H1 (cell line): ENCODE measurements around the gene EIF2B2. TPM values are rescaled to one million over a fixed set of nuclear protein-coding genes. Genes with fewer than 3 reads are reported as not detected.

Source experiments
- CTCF ChIA-PET: fragments of 300-600 bp; sonication (Branson Sonifier 250); formaldehyde crosslinking; loops from one replicate; lab custom pipeline; 2021; ENCODE audit not compliant: partially characterized antibody; lab: Charles Lee
- POLR2A ChIA-PET: fragments of 300-600 bp; sonication (Branson Sonifier 250); formaldehyde crosslinking; loops from one replicate; lab custom pipeline; 2021; ENCODE audit warnings: inconsistent platforms; ENCODE audit not compliant: partially characterized antibody; lab: Charles Lee
- DNase-seq, 2 experiments: peaks; one replicate each; pipeline versions ENCODE4 v3.0.0 to v3.0.0-alpha.2; 2010 to 2022; ENCODE audit warnings: low spot score in 2 of 2, low read depth in 1 of 2, mixed read lengths in 1 of 2
- FAIRE-seq: peaks from 2 replicates; lab custom pipeline; 2011; peaks lifted over from hg19 to GRCh38; lab: Jason Lieb, UNC
- H2AFZ ChIP-seq: 2 replicates; pipeline ENCODE4 v1.8.1; 2012; ENCODE audit warnings: low read length, inconsistent platforms
- H2AK5ac ChIP-seq: 2 replicates; pipeline ENCODE4 v1.6.1; 2013; ENCODE audit warnings: low read depth, low read length
- H2BK120ac ChIP-seq: replicated peaks from 2 replicates; pipeline ENCODE3; 2013; ENCODE audit warnings: low read depth, low read length, inconsistent platforms
- H2BK12ac ChIP-seq: 2 replicates; pipeline ENCODE4 v1.6.1; 2013; ENCODE audit warnings: low read depth, low read length
- H2BK15ac ChIP-seq: 2 replicates; pipeline ENCODE4 v1.6.1; 2013; ENCODE audit warnings: low read length
- H2BK20ac ChIP-seq: 2 replicates; pipeline ENCODE4 v1.6.1; 2013; ENCODE audit warnings: low read length
- H2BK5ac ChIP-seq: 2 replicates; pipeline ENCODE4 v1.6.1; 2013; ENCODE audit warnings: low read depth, low read length
- H3K14ac ChIP-seq: 2 replicates; pipeline ENCODE4 v1.6.1; 2013; ENCODE audit warnings: inconsistent platforms; ENCODE audit not compliant: insufficient read length
- H3K18ac ChIP-seq: 2 replicates; pipeline ENCODE4 v1.6.1; 2013; ENCODE audit warnings: low read length; ENCODE audit errors: extremely low read depth
- H3K23ac ChIP-seq: 2 replicates; pipeline ENCODE4 v1.6.1; 2013; ENCODE audit warnings: inconsistent platforms; ENCODE audit not compliant: insufficient read length
- H3K23me2 ChIP-seq: 2 replicates; pipeline ENCODE4 v1.6.1; 2013; ENCODE audit warnings: low read depth, low read length
- H3K27ac ChIP-seq: 2 replicates; pipeline ENCODE4 v1.6.1; 2011; ENCODE audit warnings: low read depth, low read length, inconsistent platforms
- H3K27me3 ChIP-seq, 4 experiments: replicated peaks in 1 of 4; 1 replicate in 1 of 4; 2 replicates in 3 of 4; pipeline versions ENCODE4 v1.6.1 to v1.8.1; 2011 to 2013; ENCODE audit warnings: low read length in 3 of 4, mild to moderate bottlenecking in 3 of 4, inconsistent platforms in 2 of 4, mixed read lengths in 2 of 4, moderate library complexity in 1 of 4; ENCODE audit not compliant: control insufficient read depth in 3 of 4, insufficient read depth in 3 of 4; ENCODE audit errors: extremely low read depth in 1 of 4
- H3K36me3 ChIP-seq, 4 experiments: 2 replicates each; pipeline versions ENCODE4 v1.6.1 to v1.8.1; 2011 to 2013; ENCODE audit warnings: mild to moderate bottlenecking in 4 of 4, low read length in 3 of 4, moderate library complexity in 2 of 4, control low read depth in 1 of 4, inconsistent platforms in 1 of 4; ENCODE audit not compliant: insufficient read depth in 4 of 4, control insufficient read depth in 2 of 4
- H3K4ac ChIP-seq: replicated peaks from 2 replicates; pipeline ENCODE3; 2013; ENCODE audit warnings: low read length, low read depth, mixed read lengths, inconsistent platforms; ENCODE audit not compliant: insufficient read length
- H3K4me1 ChIP-seq, 4 experiments: replicated peaks in 1 of 4; 1 replicate in 1 of 4; 2 replicates in 3 of 4; pipeline versions ENCODE4 v1.6.1 to v1.8.1; 2011 to 2013; ENCODE audit warnings: low read length in 3 of 4, inconsistent platforms in 2 of 4, mixed read lengths in 1 of 4; ENCODE audit not compliant: insufficient read depth in 4 of 4, control insufficient read depth in 3 of 4
- H3K4me2 ChIP-seq, 2 experiments: 2 replicates each; pipeline versions ENCODE4 v1.6.1 to v1.8.1; 2011 to 2013; ENCODE audit warnings: low read depth in 2 of 2, low read length in 2 of 2, control low read depth in 1 of 2, inconsistent platforms in 1 of 2, mild to moderate bottlenecking in 1 of 2; ENCODE audit not compliant: insufficient read depth in 1 of 2
- H3K4me3 ChIP-seq, 4 experiments: fragments of 200-600, 300-600 bp in 1 of 4; sonication (generic), shearing (Covaris generic), sonication (Bioruptor Twin) in 1 of 4; 2 replicates each; pipeline versions ENCODE4 v1.5.1 to v1.8.1; 2011 to 2016; ENCODE audit warnings: low read length in 4 of 4, low read depth in 3 of 4, control low read depth in 2 of 4, inconsistent platforms in 2 of 4, mild to moderate bottlenecking in 2 of 4, mixed read lengths in 1 of 4, moderate library complexity in 1 of 4; ENCODE audit not compliant: insufficient read depth in 2 of 4; ENCODE audit errors: extremely low read depth in 1 of 4
- H3K56ac ChIP-seq: replicated peaks from 2 replicates; pipeline ENCODE3; 2013; ENCODE audit warnings: low read depth, mild to moderate bottlenecking, mixed read lengths, low read length, inconsistent platforms; ENCODE audit not compliant: insufficient read length
- H3K79me1 ChIP-seq: 2 replicates; pipeline ENCODE4 v1.6.1; 2013; ENCODE audit warnings: low read depth, low read length, control low read depth
- H3K79me2 ChIP-seq, 2 experiments: 2 replicates each; pipeline versions ENCODE4 v1.6.1 to v1.8.1; 2012 to 2013; ENCODE audit warnings: low read length in 2 of 2, mild to moderate bottlenecking in 2 of 2, inconsistent platforms in 1 of 2; ENCODE audit not compliant: insufficient read depth in 2 of 2, control insufficient read depth in 1 of 2
- H3K9ac ChIP-seq, 4 experiments: replicated peaks in 1 of 4; 1 replicate in 1 of 4; 2 replicates in 3 of 4; pipeline versions ENCODE4 v1.6.1 to v1.8.1; 2011 to 2013; ENCODE audit warnings: low read depth in 3 of 4, low read length in 3 of 4, control low read depth in 2 of 4, mild to moderate bottlenecking in 2 of 4, moderate library complexity in 2 of 4, inconsistent platforms in 1 of 4; ENCODE audit errors: extremely low read depth in 1 of 4
- H3K9me3 ChIP-seq, 2 experiments: 2 replicates each; pipeline versions ENCODE4 v1.6.1 to v1.8.1; 2012 to 2013; ENCODE audit warnings: mild to moderate bottlenecking in 2 of 2, moderate library complexity in 2 of 2, control low read depth in 1 of 2, inconsistent platforms in 1 of 2, low read depth in 1 of 2, low read length in 1 of 2, mixed read lengths in 1 of 2; ENCODE audit not compliant: insufficient read depth in 2 of 2
- H4K20me1 ChIP-seq, 2 experiments: replicated peaks in 1 of 2; 2 replicates each; pipeline versions ENCODE3 to v1.8.1; 2011 to 2013; ENCODE audit warnings: inconsistent platforms in 2 of 2, low read length in 2 of 2, mild to moderate bottlenecking in 1 of 2; ENCODE audit not compliant: insufficient read depth in 2 of 2, control insufficient read depth in 1 of 2
- H4K5ac ChIP-seq: 2 replicates; pipeline ENCODE4 v1.6.1; 2013; ENCODE audit warnings: low read length, low read depth, mixed read lengths, inconsistent platforms; ENCODE audit not compliant: insufficient read length
- H4K8ac ChIP-seq: 2 replicates; pipeline ENCODE4 v1.8.0; 2013; ENCODE audit warnings: mild to moderate bottlenecking, moderate library complexity, low read length, inconsistent platforms; ENCODE audit not compliant: insufficient read depth; ENCODE audit errors: extremely low read depth
- H4K91ac ChIP-seq: replicated peaks from 2 replicates; pipeline ENCODE3; 2013; ENCODE audit warnings: low read length, mixed read lengths, inconsistent platforms; ENCODE audit not compliant: insufficient read length
- WGBS, 2 experiments: shearing (Covaris generic) in 1 of 2; methylation state at CpG; one replicate each; pipeline versions ENCODE4 v1.1.6 to v1.1.7; 2013 to 2015; ENCODE audit warnings: low lambda C conversion rate in 2 of 2, mixed read lengths in 2 of 2, inconsistent platforms in 1 of 2, low coverage in 1 of 2, missing lambda C conversion rate in 1 of 2; ENCODE audit not compliant: insufficient replicate concordance in 2 of 2, insufficient coverage in 1 of 2, insufficient read length in 1 of 2; ENCODE audit errors: extremely low coverage in 1 of 2, missing lambda C conversion rate in 1 of 2; 5-methylcytosine and 5-hydroxymethylcytosine counted together
- polyA plus RNA-seq, 7 experiments: library from polyadenylated mRNA; depleted of rRNA in 3 of 7; stranded (reverse) in 5 of 7; unstranded in 2 of 7; fragments of >200 nt in 5 of 7; fragments of 200-250 nt in 2 of 7; gene quantifications; 1 replicate in 5 of 7; 2 replicates in 1 of 7; 4 replicates in 1 of 7; pipeline versions ENCODE4 v1.2.1 to v1.2.3, GENCODE V29; 2011 to 2013; ENCODE audit warnings: missing spikeins in 2 of 7, mixed read lengths in 2 of 7
- total RNA-seq: library from RNA; stranded (reverse); fragmentation: NEBNext Ultra II Directional; extraction: Animal tissue kit (Norgen Biotek cat#: 25700); gene quantifications from 2 replicates; pipeline ENCODE4 v1.2.1, GENCODE V29; 2021
- TF ChIP-seq, protein P1 (sequence below): IDR thresholded peaks from 2 replicates; pipeline ENCODE4 v1.6.1; 2011; ENCODE audit warnings: low read depth, mild to moderate bottlenecking, low read length; ENCODE audit not compliant: insufficient read depth

The EIF2B2 gene
- total and polyA plus RNA-seq, 2 of the 8 experiments (the other 6 are each of a cell fraction or from before 2014, with no cell fraction given) = 42.6 to 79.9 TPM

- no peak overlapping the region for H2BK20ac ChIP-seq
- no peaks in the 10 kb centered on the region for H3K79me1 ChIP-seq
- H3K56ac ChIP-seq = no peak overlapping the region
- no peak overlapping the region for H4K5ac ChIP-seq
- H4K20me1 ChIP-seq = no peaks in the 10 kb centered on the region
- no peak overlapping the region for H2BK12ac ChIP-seq
- H3K27ac ChIP-seq = no peak overlapping the region
- no peak overlapping the region for H2BK5ac ChIP-seq
- H4K91ac ChIP-seq = no peak overlapping the region
- POLR2A ChIA-PET = interaction anchor here (1.4 kb wide), 2 partner anchors 22 to 141 kb away, joined by 3 to 4 read pairs; partner anchors contain the start of gene ZC2HC1C
- no peaks in the 10 kb centered on the region for H3K9me3 ChIP-seq
- FAIRE-seq (no peak), DNase-seq (no peak)
- TF ChIP-seq, protein P1, sequence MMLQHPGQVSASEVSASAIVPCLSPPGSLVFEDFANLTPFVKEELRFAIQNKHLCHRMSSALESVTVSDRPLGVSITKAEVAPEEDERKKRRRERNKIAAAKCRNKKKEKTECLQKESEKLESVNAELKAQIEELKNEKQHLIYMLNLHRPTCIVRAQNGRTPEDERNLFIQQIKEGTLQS = no peak
- H3K27me3 ChIP-seq = no peaks in the 10 kb centered on the region
- no peak overlapping the region for H3K23ac ChIP-seq
- no peak overlapping the region for H2BK120ac ChIP-seq
- no peaks in the 10 kb centered on the region; the same call in 1 of the 2 replicates for H3K23me2 ChIP-seq
- no peak overlapping the region for H3K4me3 ChIP-seq
- no peak overlapping the region for H3K14ac ChIP-seq
- H2AFZ ChIP-seq = no peak overlapping the region
- no peak overlapping the region for H3K4me2 ChIP-seq
- no peak overlapping the region for H3K18ac ChIP-seq
- no peak overlapping the region for H3K4ac ChIP-seq
- no peak overlapping the region for H2BK15ac ChIP-seq
- no peak overlapping the region for H4K8ac ChIP-seq
- CTCF ChIA-PET = interaction anchor here (1.0 to 2.4 kb wide), 5 partner anchors 25 to 412 kb away, joined by 3 to 17 read pairs (median 3); no protein-coding TSS in a partner anchor
- WGBS, 2 experiments = 81% methylated on average over 2 of the region's 2 CpGs; no CpG with 5 or more reads in 1 of the 2 experiments
- H3K79me2 ChIP-seq = no peaks in the 10 kb centered on the region
- H3K36me3 ChIP-seq = no peaks in the 10 kb centered on the region; a peak in 1 of 8 replicates
- H2AK5ac ChIP-seq = no peak overlapping the region
- H3K4me1 ChIP-seq = peaks cover 0 to 4% (median 0%) of the 10 kb centered on the region in 4 experiments; a peak in 3 of 7 replicates
- H3K9ac ChIP-seq = no peak overlapping the region
Observed at GRCh38 chr14:75048101-75048500, 45.4 kb downstream of the EIF2B2 start.
